Stimulated activated CD4-positive, alpha-beta T cell treated with anti-CD3 and anti-CD28 coated beads, TNF-alpha, amount 100 ng/mL, for 24 hours (primary cell): ENCODE results near the gene CACNA1A.
A peak's percentile ranks its signal among the peaks of the same experiment; 100 is the strongest.

ENCODE experiments used
- DNase-seq, 3 experiments: peaks; one replicate each; pipeline ENCODE4 v3.0.0-alpha.2; 2020; ENCODE audit warnings: low read depth in 3 of 3

CACNA1A gene

DNA sequence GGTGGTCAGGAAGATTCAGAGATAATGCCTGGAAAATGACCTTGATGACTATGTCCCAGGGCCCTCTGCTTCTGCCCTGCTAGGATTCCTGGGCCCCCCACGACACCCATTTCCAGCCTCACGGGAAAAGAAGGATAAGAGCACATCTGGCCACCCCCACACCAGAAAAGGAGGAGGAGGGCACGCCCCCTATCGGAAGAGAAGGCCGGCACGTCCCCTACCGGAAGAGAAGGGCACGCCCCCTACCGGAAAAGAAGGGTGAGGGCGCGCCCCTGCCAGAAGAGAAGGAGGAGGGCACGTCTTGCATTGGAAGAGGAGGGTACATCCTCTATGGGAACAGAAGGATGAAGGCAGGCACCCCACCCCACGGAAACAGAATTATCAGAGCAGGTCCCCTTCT is 271.8 kb downstream of the CACNA1A start:
- DNase-seq, result peak; percentile 29 to 61 (median 40)

DNA sequence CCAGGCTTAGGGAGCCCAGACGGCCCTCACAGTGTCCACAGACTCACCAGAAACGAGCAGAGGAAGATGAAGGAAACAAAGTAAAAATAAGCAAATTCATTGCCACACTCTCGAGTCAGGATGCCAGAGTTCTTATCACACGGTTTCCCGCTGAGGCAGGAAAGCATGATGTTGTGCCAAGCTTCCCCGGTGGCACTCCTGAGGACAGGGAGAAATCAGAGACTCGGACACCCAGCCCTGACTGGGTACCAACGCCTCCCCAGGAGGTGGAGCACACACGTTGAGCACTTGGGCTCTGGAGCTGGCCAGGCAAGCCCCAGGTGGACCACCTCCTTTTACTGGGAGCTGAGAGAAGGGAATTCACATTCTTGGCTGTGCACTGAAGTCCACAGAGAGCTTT is 274.6 kb downstream of the CACNA1A start:
- no peak for DNase-seq

DNA sequence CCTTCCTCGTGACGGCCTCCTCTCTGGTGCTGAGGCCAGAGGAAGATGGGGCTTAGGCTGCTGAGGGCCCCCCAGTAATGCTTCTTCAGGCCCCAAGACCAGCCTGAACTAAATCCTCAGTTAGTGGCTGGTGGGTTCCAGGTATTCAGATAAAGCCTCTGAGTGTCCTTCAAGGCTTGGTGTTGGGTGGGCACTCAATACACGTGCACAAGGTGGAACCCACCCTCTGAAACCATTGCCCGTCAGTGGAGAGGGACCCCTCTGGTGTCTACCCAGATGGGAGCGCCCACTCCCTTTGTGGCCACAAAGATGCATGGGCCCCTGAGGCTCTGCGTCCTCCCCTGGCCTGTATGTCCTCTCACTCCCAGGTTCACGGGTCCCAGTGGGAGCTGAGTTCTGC is 277.0 kb downstream of the CACNA1A start:
- no peak for DNase-seq

DNA sequence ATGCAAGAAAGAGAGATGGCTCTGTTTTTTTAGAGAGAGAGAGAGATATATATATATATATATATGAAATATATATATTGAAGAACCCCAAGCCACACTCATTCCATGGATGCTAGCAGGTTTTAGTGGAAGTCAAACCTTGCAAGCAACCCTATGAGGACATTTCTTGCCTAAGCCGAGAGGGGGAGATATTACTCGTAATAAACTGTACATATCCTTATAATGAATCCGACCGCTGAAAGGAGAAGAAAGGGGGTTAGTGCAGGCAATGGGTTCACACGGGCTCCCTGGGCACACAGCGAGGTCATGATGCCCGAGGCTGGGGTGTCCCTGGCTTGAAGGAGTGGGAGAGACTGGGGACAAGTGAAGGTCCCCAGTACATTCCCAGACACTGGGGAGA is 277.7 kb downstream of the CACNA1A start:
- no peak for DNase-seq

DNA sequence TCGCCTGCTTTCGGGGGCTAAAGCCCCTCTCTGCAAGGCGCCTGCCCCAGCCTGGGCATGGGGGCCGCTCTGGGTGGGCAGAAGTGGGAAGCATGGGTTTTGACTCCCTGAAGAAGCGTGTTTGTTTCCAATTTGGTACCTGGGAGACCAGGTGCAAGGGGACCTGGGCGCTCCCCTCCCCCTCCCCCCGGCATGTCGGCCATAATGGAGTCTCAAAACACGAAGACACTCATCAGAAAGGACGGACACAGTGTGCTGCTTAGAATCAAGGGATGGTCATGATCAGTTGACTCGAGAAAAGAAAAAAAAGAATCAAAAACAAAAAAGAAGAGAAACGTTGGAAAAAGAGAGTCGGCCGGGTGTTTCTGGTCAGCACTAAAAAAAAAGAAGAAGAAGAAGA is 279.3 kb downstream of the CACNA1A start:
- DNase-seq, result no peak

DNA sequence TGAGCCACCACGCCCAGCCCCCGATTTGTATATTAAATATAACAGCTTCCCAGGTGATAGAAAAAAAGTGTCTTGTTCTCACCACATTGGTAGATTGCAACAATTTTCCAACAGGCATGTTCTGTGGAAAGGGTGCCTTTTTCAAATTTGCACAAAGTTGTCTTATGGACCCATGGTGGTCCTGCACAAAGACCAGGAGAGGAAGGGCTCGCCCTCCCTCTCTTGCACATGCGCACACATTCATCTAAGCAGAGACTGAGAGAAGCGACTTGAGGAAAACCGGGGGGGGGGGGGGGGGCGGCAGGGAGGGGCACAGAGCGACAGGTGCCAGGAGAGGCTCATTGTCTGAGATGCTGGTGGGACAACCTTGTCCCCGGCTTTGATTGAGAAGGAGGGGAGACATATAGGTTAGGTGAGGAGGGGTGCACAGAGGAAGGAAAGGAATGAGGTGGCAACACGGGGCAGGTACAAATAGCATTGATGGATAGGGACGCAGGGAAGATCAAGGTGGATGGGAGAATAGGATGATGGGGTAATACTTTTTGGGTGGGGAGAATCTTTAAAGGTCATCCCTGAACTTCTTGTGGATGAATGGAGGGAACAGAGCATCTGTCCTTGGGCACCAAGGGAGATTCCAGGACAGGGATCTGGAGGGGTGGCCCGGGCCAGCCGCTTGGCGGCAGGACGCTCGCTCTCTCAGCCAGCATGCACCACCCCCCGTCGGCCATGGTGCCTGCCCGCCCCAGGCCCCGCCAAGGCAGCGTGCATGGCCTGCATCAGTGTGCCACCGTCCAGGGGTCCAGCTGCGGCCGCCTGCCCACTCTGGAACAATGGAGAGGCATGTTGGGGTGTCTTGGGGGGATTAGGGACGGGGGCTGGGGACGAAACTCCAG is 280.1 kb downstream of the CACNA1A start:
- DNase-seq, result no peak

DNA sequence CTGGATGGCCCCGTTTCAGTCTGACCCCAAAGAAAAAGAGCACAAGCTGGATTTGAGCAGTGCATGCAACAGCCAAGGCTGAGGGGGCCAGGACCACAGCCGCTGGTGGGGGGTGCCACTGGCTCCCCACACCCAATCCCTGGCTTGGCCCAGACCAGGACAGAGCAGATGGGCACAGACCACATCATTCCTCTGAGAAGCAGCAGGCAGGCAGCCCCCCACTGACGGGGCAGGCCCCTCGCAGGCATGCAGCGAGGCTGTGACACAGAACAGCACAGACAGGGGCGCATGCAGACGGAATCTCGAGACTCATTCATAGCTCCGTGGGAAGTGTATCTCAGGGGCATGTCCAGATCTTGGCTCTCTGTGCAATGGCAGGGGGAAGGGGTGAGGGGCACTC is 281.2 kb downstream of the CACNA1A start:
- DNase-seq, result no peak

DNA sequence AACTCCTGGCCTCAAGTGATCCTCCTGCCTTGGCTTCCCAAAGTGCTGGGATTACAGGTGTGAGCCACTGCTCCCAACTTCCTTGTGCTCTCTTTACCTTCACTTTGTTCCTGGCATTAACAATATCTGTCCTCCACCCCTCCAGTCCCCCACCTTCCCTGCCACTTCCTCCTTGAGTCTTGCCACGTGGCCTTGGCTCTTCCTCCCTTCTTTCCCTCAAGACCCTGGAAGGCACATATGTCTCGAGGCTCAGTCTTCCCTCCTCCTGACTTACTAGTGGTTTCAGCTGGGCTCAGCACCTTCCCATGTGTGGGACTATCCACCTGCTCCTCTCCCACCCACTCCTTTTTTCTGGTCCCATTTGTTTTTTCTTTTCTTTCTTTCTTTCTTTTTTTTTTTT is 285.4 kb downstream of the CACNA1A start:
- no peak for DNase-seq

DNA sequence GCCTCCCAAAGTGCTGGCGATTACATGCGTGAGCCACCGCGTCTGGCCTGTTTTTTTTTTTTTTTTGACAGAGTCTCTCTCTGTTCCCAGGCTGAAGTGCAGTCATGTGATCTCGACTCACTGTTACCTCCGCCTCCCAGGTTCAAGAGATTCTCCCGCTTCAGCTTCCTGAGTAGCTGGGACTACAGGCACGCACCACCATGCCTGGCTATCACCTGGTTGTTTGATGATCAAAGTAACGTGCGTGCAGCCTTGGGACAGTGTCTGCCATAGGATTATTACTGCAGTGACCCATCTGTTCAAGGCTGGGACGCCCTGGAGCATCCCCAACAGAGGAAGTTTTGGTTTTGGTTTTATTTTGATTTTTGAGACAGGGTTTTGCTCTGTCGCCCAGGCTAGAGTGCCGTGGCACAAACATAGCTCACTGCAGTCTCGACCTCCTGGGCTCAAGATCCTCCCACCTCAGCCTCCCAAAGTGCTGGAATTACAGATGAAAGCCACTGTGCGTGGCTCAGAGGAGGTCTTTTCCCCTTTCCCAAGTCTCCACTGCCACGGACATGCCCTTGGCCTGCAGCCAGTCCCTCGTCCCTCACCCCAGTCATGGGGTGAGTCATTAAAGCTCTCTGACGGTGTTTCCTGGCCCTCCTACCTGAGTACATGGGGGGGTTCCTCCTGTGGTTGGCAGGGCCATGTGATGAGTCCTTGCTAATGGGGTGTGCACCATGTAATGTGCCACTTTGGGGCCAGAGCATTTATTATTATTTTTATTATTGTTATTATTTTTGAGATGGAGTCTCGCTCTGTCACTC is 290.5 kb downstream of the CACNA1A start:
- peak in 1 of 3 experiments; percentile 12 for DNase-seq

DNA sequence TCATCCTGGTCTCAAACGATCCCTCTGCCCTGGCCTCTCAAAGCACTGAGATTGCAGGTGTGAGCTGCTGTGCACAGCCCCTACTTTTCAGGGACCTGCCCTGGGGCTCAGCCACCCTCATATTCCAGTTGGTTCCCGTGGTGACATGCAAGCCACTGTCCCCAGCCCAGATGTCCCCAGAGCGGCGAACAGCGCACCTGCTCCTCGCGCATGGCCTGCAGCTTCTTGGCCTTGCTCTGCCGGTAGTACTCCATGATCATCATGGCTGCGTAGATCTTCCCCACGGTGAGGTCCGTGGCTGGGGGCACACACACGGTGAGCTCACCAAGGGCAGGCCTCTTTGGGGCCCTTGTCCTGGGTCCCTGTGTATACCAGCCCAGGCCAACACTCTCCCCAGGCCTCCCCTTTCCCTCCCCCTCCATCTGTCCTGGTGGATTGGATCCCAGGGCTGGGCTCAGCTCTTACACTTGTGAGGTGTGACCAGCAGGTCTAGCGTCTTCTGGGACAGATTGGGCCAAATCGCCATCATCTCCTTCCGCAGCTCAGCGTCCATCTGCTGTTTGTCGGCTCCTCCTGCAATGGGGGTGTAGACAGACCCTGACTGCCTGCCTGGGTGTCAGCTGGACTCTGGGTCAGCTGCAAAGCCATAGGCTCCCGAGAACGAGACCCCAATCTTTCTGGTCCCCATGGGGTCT is 292.1 kb downstream of the CACNA1A start:
- DNase-seq, result no peak

DNA sequence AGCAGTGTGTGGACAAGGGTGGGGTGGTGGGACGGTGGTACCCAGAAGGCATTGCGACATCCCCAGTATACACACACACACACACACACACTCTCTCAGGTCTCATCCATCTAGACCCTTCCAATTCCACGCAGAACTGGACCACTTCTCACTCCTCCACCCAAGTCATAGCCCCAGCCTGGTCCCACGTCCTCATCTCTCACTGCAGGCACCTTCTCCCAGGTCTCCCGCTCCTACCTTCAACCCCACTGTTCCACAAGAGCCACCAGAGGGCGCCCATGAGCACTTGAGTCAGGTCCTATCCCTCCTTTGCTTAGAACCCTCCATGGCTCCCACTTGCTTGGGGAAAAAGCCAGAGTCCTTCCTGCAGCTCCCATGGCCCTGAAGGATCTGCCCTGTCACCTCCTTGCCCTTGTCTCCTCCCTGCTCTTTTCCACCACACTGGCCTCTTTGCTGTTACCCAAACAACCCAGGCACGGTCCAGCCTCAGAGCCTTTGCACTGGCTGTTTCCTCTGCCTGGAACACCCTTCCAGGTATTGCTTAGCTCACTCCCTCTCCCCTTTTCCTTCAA is 293.4 kb downstream of the CACNA1A start:
- peak; percentile 50 to 75 (median 60) for DNase-seq

DNA sequence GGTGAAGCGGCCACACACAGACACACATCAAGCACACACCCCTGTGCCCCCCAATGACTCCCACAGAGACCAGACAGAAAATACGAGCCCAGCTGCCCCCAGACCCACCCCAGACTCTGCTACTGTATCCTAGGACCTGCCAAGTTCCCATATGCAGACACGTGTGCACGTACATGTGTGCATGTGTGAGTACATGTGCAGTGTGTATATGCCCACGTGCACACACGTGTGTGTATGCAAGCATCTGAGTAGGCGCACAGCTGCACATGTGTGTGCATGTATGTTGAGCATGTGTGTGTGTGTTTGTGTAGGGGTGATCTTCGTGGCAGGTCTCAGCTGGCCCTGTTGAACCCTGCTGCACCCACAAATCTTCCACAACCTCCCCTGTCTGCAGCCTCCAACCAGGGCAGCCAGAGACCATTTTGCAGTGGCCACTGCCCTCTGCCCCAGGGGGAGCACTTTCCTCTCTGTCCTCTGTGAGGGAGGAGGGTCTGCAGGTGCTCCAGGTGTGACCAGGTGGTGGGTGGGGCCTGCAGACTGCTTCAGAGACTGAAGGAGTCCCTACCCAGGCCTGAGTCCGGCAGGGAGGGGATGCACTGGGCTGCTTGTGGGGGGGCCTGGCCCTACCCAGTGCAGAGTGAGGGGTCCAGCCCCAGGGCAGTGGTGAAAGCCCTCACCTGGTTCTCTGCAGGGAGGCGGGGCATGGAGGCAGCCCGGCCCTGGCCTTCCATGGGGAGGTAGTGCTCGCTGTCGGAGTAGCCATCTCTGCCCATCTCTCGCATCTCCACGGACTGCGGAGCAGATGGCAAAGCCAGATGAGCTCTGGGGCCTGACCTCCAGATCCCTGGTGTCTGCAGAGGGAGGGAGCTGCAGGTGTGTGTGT is 294.6 kb downstream of the CACNA1A start:
- no peak for DNase-seq

DNA sequence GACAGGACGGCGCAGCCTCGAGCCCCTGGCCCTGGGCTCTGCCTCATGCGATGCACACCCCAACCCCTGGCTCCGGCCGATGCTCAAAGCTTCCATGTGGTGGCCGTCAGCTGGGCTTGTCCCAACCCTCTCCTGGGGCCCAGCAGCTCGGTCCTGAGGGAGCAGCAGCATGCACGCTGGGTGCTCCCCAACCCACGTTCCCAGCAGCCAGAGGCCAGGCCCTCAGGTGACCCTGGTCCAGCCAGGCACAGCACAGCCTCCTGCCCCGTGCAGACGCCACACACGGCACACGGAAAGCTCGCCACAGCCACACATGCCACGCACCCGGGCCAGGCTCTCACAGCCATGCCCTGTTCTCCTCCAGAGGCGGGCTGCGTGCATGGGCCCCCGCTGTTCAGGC is 295.3 kb downstream of the CACNA1A start:
- no peak for DNase-seq

DNA sequence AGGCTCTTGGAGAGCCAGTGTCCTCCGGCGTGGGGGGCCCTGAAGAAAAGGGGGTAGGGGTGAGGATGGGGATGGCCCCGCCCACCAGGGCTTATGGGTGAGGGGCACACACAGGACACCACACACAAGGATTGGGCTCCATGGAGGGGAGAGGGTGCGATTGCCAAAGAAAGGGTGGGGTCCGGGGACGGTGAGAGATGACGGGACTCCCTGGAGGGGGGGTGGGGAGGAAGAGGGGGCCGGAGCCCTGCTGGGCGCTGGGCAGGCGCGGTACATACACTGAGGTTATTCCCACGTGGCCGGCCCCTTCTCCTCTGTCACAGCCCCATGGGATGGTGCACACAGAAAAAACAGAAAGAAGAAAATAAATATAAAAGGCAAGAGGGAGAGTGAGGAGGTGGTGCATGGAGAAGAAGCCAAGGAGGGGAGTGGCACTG is 295.9 kb downstream of the CACNA1A start:
- DNase-seq, result no peak

DNA sequence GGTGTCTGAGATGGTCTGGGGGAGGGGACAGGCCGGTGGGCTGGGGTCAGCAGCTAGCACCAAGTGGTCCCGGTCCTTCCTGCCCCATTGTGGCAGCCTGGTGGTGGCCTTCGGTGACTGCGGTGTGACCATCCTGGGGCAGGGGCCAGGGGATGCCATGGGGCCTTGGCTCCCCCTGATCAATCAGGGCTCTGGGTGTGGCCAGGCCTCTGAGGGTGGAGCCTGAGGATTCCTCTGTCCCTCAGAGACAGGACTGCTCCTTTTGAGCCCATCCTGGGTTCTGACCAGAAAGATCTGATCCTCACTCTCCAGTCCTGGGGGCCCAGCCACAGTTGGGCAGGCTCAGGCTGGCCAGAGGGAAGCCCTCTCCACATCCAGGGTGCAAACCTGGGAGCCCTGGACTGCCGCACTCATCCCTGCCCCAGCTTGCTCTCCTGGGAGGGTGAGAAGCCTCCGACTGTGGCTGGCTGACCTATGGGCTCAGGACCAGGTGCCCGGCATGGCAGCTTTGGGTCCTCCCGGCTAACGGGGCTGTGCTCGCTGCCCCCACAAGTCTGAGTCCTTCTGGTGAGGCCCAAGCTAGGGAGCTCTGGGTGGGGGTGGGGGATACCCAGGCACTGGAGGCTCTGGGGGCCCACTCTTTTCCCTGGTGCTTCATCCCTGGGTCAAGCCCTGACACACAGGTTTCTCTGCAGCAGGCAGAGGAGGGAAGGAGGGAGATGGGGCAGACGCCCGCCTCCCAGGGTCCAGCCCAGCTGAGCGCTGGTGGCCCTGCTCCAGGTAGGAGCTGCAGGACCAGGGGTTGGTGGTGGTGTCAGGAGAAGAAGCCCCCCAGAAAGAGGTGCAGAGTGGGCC is 296.6 kb downstream of the CACNA1A start:
- DNase-seq, result no peak

DNA sequence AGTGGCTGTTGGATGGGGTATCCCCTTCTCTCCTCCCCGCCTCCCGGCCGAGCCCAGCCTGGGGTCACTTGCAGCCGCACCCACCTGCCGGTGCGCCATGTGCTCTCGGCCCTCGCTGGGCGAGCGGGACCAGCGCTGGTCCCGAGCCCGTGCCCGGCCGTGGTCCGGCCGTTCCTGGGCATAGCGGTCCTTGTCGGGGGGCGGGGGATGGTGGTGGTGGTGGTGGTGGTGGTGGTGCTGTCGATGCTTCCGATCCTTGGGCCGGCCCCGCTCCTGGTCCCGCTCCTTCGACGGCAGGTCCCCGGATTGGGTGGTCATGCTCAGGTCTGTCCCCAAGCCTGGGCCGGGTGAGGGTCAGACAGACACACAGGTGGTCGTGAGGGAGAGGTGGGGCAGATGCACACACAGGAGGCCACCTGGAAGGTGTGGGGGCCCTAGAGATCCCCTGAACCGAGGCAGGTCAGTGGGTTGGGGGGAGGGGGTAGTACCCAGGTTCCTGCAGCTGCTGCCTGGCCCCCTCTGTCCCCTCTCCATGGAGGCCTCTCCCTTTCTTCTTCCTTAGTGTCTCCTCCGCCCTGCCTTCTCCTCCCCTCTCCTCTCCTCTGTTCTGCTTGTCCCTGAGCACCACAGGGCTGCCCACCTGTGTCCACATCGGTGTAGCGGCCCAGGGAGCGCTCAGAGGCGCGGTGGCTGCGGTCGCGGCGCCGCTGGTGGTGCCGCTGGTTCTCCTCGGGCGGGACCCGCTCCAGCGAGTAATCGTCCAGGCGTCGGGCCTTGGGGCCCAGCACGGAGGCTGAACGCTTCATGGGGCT is 297.4 kb downstream of the CACNA1A start:
- peak in 1 of 3 experiments; percentile 26 for DNase-seq

DNA sequence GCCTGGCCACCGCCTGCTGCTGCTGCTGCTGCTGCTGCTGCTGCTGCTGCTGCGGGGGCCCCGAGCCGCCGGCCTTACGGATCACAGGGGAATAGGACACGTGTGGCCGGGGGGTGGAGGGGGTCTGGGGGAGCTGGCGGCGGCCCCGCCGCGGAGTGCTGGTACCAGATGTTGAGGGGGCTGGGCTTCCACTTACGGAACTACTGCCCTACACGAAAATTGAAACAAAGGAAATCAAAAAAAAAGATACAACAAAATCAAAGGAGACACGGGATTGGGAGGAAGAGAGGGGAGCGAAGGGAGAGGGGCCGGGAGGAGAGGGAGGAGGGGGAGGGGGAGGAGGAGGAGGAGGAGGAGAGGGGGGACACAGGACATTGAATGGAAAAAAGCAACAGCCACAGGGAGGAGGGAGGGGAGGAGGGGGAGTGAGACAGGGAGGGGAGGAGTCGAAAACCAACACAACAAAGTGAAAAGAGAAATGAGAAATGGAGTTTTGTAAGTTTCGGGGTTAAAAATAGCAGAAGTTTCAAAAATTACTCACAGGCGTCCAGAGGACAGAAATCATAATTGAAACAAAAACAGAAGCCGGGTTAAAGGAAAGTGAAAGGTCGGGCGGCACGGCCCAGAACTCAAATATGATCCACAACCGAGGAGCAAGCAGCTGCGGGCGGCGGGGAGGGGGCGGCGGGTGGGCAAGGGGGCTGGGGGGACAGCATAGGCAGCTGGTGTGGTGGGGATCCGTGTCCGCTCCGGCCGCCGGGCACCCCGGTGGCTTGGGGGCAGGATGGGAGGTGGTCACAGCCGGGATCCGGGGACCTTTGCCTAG is 298.2 kb downstream of the CACNA1A start:
- DNase-seq, result peak; percentile 47 to 54 (median 48)

DNA sequence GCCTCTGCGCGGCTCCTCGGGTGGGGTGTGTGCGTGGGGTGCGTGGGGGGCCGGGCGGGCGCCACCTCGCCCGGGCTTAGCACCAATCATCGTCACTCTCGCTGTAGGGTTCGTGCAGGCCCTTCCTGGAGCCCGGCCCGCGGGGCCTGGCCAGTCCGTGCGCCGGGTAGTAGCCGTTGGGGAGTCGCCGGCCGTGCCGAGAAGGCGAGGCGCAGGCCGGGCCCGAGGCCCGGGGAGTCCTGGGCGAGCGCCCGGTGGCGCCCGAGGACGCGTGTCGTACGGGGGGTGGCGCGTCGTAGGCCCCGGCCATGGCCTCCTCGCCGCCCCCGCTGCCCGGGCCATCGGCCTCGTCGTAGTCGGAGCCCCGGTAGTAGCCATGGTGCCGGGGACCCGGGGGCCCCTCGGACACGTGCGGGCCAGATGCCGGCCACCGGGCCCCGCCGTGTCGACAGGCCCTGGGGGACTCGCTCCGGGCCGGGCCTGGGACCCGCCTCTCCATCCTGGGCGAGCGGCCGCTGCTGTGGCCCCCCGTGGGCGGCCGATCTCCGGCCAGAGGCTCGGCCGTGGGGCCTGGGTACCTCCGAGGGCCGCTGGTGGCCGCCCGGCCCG is 298.9 kb downstream of the CACNA1A start:
- DNase-seq, result no peak
